Muscle layer of duodenum (tissue), 2 donors: ENCODE data around the gene LEPROT.
A peak's percentile ranks its signal among the peaks of the same experiment; 100 is the strongest.

Experiments used
- H3K27ac ChIP-seq: one replicate; pipeline ENCODE4 v1.7.0; 2013; ENCODE audit warnings: mild to moderate bottlenecking, low read length
- H3K27me3 ChIP-seq: one replicate; pipeline ENCODE4 v1.7.0; 2013; ENCODE audit warnings: low read depth, mild to moderate bottlenecking, control low read depth, low read length
- H3K36me3 ChIP-seq, 2 donors: one replicate each; pipeline ENCODE4 v1.7.0; 2013; ENCODE audit warnings: low read length in 2 of 2, control low read depth in 1 of 2, mild to moderate bottlenecking in 1 of 2; ENCODE audit not compliant: insufficient read depth in 2 of 2, control insufficient read depth in 1 of 2
- H3K4me1 ChIP-seq, 2 donors: one replicate each; pipeline ENCODE4 v1.7.0; 2013; ENCODE audit warnings: low read length in 2 of 2, mild to moderate bottlenecking in 2 of 2, control low read depth in 1 of 2, moderate library complexity in 1 of 2; ENCODE audit not compliant: insufficient read depth in 2 of 2, control insufficient read depth in 1 of 2
- H3K4me3 ChIP-seq, 2 donors: one replicate each; pipeline ENCODE4 v1.7.0; 2013; ENCODE audit warnings: low read length in 2 of 2, low read depth in 1 of 2, mild to moderate bottlenecking in 1 of 2
- H3K9me3 ChIP-seq, 2 donors: one replicate each; pipeline ENCODE4 v1.7.0; 2013; ENCODE audit warnings: low read length in 2 of 2, control low read depth in 1 of 2, mild to moderate bottlenecking in 1 of 2; ENCODE audit not compliant: control insufficient read depth in 1 of 2
- donor health status: healthy.

Gene LEPROT

DNA sequence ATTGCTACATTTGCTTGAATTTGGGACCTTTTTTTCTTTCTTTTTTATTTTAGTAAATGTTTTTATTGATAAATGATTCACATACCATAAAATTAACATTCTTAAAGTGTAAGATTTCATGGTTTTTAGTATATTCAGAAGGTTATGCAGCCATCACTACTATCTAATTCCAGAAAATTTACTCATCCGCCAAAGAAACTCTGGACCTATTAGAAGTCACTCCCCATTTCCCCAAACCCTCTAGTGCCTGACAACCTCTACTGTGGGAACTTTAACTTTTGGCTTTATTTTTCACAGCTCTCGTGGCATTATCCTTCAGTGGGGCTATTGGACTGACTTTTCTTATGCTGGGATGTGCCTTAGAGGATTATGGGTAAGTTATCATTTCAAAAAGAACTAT is 4.5 kb downstream of the LEPROT start:
- Histone ChIP-seq H3K27ac (no peak overlapping the region), H3K4me1 (peaks cover 0 to 13% of the 10 kb centered on the region in 2 donors), H3K9me3 (no peaks in the 10 kb centered on the region), H3K27me3 (no peaks in the 10 kb centered on the region), H3K4me3 (no peak overlapping the region), H3K36me3 (peaks cover 22 to 26% of the 10 kb centered on the region in 2 donors)

DNA sequence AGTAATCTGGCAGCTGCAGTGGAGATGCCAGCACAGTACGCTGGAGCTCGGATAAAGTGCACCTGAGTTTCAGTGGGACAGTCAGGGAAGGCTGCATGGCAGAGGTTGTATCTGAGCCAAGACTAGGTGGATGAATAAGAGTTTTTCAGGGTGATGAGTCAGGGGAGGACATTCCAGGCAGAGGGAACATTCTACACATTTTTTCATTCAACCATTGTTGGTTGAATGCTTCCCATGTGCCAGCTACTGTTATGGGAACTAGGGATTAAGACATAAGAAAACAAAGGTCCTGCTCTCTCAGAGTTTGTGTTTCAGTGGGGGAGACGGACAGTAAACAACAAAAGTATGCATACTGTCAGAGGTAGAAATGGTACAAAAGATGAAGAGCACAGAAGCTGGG is 5.2 kb downstream of the LEPROT start:
- H3K27ac ChIP-seq: no peak overlapping the region
- H3K4me1 ChIP-seq: peaks cover 0 to 13% of the 10 kb centered on the region in 2 donors
- H3K36me3 ChIP-seq: peaks cover 29 to 31% of the 10 kb centered on the region in 2 donors
- H3K27me3 ChIP-seq: no peaks in the 10 kb centered on the region
- no peaks in the 10 kb centered on the region for H3K9me3 ChIP-seq
- no peak overlapping the region for H3K4me3 ChIP-seq

DNA sequence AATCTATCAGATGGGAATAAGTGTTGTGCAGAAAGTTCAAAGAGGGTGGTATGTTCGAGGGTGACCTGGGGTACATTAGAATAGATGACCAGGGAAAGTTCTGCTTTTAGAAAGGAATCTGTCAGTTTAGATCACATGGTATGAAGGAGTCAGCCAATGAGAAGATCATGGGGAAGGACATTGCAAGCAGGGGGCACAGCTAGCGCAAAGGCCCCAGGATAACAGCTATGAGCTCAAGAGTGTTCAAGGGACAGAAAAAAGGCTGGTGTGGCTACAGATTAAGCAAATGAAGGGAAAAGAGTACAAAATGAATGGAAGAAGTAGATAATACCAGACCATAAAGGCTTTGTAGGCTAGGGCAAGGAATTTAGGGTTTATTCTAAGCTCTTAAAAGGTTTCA is 8.6 kb downstream of the LEPROT start:
- peak overlapping the region; percentile 47 for H3K27ac ChIP-seq
- H3K36me3 ChIP-seq: peaks cover 41 to 43% of the 10 kb centered on the region in 2 donors
- no peaks in the 10 kb centered on the region for H3K4me1 ChIP-seq

DNA sequence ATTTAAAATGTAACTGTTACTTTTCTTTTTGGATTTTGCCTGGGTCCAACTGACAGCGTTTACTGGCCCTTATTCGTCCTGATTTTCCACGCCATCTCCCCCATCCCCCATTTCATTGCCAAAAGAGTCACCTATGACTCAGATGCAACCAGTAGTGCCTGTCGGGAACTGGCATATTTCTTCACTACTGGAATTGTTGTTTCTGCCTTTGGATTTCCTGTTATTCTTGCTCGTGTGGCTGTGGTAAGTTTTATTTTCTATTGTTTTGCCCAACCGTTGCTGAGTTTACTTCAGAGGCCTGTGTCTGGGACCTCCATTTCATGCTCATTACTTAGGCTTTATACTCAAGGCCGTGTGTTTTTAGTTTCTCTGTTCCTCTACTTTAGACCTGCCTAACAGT is 9.3 kb downstream of the LEPROT start:
- Histone ChIP-seq H3K4me1 (no peaks in the 10 kb centered on the region), H3K27me3 (no peaks in the 10 kb centered on the region), H3K4me3 (no peak overlapping the region), H3K9me3 (no peaks in the 10 kb centered on the region), H3K27ac (peak overlapping the region; percentile 61), H3K36me3 (peaks cover 45 to 47% of the 10 kb centered on the region in 2 donors)

More for the DNA sequence above, 8.6 kb downstream of the LEPROT start:
- Histone ChIP-seq H3K27me3 (no peaks in the 10 kb centered on the region), H3K9me3 (no peaks in the 10 kb centered on the region), H3K4me3 (no peak overlapping the region)

DNA sequence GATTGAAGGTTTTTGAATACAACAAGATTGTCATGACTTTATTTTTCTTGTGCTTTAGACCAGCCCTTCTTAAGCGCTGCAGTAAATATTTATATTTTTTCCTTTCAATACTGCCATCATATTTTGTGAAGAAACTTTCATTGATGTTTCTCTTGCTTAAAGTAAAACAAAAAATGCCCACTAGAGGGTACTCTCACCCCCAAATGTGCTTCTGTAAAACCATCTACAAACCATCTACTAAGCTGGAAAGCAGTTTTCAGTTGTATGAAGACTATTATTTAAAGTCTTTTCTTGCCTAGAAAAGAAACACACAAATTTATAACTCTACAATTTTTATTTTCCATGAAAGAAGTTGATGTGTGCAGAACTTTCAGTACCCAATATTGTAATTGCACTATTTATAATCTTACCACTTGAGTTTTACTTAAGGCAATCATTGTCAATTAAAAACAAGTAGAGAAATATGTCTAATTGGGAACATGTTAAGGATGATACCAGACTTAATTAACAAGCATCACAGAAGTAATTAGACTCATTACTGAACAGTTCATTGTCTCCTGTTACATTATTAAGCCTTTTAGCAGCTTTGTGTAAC is 10.7 kb downstream of the LEPROT start:
- no peaks in the 10 kb centered on the region for H3K9me3 ChIP-seq
- H3K4me1 ChIP-seq: peaks cover 0 to 8% of the 10 kb centered on the region in 2 donors
- H3K27me3 ChIP-seq: no peaks in the 10 kb centered on the region
- no peak overlapping the region for H3K4me3 ChIP-seq
- no peak overlapping the region for H3K27ac ChIP-seq
- peaks cover 34 to 38% of the 10 kb centered on the region in 2 donors for H3K36me3 ChIP-seq

DNA sequence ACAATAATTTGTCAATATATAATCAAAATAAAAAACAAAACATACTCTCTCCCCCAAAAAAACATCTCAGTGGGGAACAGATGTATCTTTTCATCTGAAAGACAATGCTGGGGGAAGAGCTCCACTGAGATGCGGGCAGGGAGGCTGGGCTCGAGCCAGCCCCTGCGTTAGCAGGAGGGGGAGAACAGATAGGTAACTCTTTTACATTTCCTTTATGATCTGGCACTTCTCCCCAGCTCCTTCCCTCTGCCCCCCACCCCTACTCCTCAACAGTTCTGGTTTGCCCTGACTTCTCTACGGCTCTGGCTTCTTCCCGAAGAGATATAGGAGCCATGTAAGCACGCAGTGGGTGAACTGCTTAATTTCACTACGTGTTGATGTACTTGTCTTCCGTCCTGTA is 12.4 kb downstream of the LEPROT start:
- H3K4me3 ChIP-seq: no peak overlapping the region
- H3K36me3 ChIP-seq: peaks cover 27 to 32% of the 10 kb centered on the region in 2 donors
- no peak overlapping the region for H3K27ac ChIP-seq
- no peaks in the 10 kb centered on the region for H3K9me3 ChIP-seq
- H3K27me3 ChIP-seq: no peaks in the 10 kb centered on the region
- H3K4me1 ChIP-seq: peaks cover 0 to 11% of the 10 kb centered on the region in 2 donors

DNA sequence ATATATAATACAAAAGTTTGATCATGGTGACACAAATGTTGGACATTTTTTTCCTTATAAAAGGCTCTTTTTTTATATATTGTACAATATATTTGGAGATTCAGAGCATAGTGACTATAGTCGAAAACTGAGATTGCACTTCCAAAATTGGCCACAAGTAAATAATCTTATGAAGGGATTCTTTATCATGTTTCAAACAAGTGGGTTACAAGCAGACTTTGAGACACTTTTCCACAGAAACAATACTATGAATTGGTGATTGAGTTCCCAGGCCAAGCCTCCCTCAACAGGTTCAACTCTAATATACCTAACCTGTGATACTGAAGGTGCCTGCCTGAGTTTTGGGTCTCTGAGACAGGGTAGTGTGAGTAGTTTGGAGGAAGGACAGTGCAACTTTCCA is 13.8 kb downstream of the LEPROT start:
- Histone ChIP-seq H3K27me3 (no peaks in the 10 kb centered on the region), H3K9me3 (no peaks in the 10 kb centered on the region), H3K4me1 (peaks cover 0 to 11% of the 10 kb centered on the region in 2 donors), H3K27ac (no peak overlapping the region), H3K36me3 (peaks cover 27 to 32% of the 10 kb centered on the region in 2 donors), H3K4me3 (no peak overlapping the region)

DNA sequence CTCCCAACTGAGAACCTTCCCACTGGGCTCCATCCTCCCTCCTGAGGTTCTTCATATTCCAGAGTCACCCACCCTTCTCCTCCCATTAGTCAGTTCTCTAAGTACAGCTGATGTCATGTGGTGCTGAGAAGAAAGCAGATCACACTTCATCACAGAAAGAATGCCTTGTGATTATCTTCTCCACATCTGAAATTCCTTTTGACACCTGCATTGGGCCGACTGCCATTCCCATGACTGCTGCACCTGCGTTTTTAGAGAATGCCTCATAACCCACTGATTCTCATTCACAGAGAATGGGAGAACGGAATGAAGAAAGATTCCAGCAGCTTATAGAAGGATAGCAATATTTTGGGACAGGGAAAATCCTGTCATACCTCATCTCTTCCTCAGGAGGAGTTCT is 14.3 kb downstream of the LEPROT start:
- H3K27ac ChIP-seq: no peak overlapping the region

DNA sequence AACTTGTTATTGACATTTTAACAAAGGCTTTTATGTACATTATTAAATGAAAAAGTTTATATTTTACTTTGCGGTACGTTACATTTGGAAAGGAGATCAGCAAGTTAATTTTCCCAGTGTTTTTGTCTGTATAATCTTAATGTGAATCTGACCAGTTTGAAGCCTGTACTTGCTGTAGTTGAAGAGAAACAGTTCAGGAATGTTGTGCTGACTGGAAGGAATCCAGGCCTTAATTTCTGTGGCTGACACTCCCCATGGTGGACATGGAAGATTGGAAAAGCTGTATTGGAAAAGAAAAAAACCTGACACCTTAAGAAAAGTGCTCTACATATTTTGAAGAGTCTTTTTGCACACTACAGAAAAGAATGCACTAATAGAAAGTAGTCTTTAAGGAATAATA is 15.5 kb downstream of the LEPROT start:
- Histone ChIP-seq H3K4me3 (no peak overlapping the region), H3K4me1 (peaks cover 0 to 11% of the 10 kb centered on the region in 2 donors), H3K27me3 (no peaks in the 10 kb centered on the region), H3K9me3 (no peaks in the 10 kb centered on the region), H3K36me3 (peaks cover 14 to 20% of the 10 kb centered on the region in 2 donors), H3K27ac (no peak overlapping the region)

More for the DNA sequence above, 14.3 kb downstream of the LEPROT start:
- Histone ChIP-seq H3K4me1 (peaks cover 0 to 11% of the 10 kb centered on the region in 2 donors), H3K9me3 (no peaks in the 10 kb centered on the region), H3K27me3 (no peaks in the 10 kb centered on the region), H3K4me3 (no peak overlapping the region), H3K36me3 (peaks cover 26 to 32% of the 10 kb centered on the region in 2 donors)

DNA sequence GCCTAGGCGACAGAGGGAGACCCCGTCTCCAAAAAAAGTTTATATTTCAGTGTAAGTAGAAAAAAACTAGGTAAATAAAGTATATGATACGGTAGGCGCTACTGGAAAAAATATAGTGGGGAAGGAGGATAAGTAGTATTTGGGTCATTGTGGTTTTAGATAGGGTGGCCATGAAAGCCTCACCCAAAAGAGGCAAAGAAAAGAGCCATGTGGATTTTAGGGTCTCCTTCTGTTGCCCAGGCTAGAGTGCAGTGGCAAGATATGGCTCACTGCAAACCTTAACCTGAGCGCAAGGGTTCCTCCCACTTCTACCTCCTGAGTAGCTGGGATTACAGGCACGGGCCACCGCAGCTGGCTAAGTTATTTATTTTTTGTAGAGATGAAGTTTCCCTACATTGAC is 17.1 kb downstream of the LEPROT start:
- Histone ChIP-seq H3K9me3 (no peaks in the 10 kb centered on the region), H3K4me3 (no peak overlapping the region), H3K27ac (no peak overlapping the region), H3K4me1 (peaks cover 0 to 11% of the 10 kb centered on the region in 2 donors), H3K27me3 (no peaks in the 10 kb centered on the region), H3K36me3 (peaks cover 11 to 13% of the 10 kb centered on the region in 2 donors)

DNA sequence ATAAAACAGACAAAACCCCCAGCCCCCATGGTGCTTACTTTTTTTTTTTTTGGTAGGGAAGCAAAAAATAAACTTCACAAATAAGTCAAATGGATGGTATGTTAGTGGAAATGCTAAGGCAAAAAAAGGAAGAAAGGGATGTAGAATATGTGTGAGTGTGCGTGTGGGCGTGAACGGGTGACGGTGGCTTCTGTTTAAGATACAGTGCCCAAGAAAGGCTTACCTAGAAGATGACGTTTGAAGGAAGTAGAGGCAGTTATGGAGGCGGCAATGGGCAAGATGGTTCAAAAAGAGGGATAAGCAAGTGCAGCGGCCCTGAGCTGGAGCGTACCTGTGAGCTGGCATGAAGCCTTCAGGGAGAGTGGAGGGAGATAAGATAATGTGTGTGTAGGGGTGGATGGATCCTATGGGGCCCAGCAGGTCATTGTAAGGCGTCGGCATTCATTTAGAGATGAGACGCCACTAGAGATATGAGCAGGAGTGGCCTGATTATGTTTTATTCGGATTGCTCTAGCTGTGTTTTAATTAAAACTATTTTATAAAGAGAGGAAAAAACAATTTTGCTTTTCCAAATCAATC is 19.9 kb downstream of the LEPROT start:
- H3K4me3 ChIP-seq: no peak overlapping the region
- H3K9me3 ChIP-seq: no peaks in the 10 kb centered on the region
- no peaks in the 10 kb centered on the region for H3K36me3 ChIP-seq
- H3K27me3 ChIP-seq: no peaks in the 10 kb centered on the region
- peaks cover 0 to 11% of the 10 kb centered on the region in 2 donors for H3K4me1 ChIP-seq
- H3K27ac ChIP-seq: no peak overlapping the region

DNA sequence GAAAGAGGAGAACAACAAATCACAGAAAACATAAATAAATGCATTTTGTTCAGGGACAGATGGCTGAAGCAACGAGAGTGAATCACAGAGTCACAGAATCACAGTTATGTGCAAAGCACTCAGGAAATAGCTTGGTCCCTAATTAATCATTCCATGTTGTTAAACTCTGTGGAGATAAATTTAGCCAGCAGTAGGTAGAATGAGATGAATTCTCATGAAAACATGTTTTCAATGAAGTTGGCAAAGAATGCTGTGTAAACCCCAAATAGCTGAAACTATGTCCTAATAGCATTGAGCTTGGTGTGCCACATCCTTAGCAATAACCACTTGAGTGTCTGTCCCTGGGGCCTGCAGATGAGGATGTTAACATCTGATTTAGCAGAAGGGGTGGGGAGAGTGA is 20.4 kb downstream of the LEPROT start:
- H3K4me1 ChIP-seq: peaks cover 0 to 6% of the 10 kb centered on the region in 2 donors
- H3K36me3 ChIP-seq: no peaks in the 10 kb centered on the region
- H3K27me3 ChIP-seq: no peaks in the 10 kb centered on the region
- H3K27ac ChIP-seq: no peak overlapping the region
- no peaks in the 10 kb centered on the region for H3K9me3 ChIP-seq
- no peak overlapping the region for H3K4me3 ChIP-seq
